ENCODE data around the gene CATSPER2.
"Not testable (repeated sequence)": the region's sequence is repeated elsewhere in the genome, so short reads cannot be mapped to it uniquely, and the experiment has no call there.

The CATSPER2 gene

DNA sequence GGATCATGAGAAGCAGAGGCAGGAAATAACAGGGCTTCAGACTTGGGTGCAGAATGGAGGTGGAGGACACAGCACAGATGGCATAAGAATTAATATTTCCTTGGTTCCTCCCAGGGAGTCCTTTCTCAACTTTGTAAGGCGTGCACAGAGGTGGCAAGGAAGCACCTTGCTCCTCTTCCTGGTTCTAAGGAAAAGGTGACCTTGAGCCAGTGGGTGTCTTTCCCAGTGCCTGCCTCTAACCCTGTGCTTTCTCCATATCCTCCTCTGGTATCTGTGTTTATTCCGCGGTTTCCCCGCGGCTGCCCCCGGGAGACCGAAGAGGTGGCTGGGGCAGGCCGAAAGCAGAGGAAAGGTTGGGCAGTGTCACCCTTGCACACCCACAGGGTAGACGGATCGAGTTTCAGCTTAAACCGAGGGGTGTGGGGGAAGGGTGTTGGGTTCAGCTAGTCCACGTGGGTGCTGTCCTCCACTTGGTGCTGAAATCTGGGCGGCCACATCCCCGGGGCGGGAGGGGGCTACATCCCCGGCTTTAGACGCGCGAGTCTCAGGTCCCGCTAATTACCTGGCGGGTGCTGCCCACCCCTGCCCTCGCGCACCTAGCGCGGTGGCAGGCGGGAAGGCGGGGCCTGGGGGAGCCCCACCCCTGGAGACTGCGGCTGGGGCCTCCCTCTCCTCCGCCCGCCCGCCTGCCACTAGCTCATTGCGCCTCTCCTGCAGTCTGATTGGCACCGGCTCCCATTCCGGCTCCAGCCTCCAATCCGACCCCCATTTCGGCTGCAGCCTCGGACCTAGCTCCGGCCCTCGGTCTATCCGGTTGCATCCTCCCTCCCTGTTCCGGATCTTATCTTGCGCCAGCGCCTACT is 55.1 kb downstream of the CATSPER2 start, which contains the start of gene CKMT1B:
Gene CKMT1B (plus strand): TSS at position 700 of the 863 bp plus-strand sequence. CDS start 192 bp downstream, outside the sequence.
- in situ Hi-C loops (cut with MboI; ENCODE audit: low sequenced_read_pairs), result not testable (repeated sequence)

GRCh38 chr15:43592841-43593240 is 55.8 kb downstream of the CATSPER2 start:
- in situ Hi-C loops (cut with MboI; ENCODE audit: low sequenced_read_pairs), result not testable (repeated sequence)

- in situ Hi-C loops (cut with MboI; ENCODE audit: low sequenced_read_pairs), result not testable (repeated sequence)
Observed at GRCh38 chr15:43589778-43590466, 58.7 kb downstream of the CATSPER2 start, which contains the start of gene PPIP5K1. Gene PPIP5K1, minus strand, starts transcription at chr15:43590208. Its CDS starts 5,704 bp downstream, at chr15:43584504.
